ENCODE measurements around the gene TMEM250. TPM values are rescaled to one million over a fixed set of nuclear protein-coding genes. Genes with fewer than 3 reads are reported as not detected.

The TMEM250 gene
- total RNA-seq, 4 donors from 2014 or later: 34.3 to 59.4 (median 43.4) TPM

DNA sequence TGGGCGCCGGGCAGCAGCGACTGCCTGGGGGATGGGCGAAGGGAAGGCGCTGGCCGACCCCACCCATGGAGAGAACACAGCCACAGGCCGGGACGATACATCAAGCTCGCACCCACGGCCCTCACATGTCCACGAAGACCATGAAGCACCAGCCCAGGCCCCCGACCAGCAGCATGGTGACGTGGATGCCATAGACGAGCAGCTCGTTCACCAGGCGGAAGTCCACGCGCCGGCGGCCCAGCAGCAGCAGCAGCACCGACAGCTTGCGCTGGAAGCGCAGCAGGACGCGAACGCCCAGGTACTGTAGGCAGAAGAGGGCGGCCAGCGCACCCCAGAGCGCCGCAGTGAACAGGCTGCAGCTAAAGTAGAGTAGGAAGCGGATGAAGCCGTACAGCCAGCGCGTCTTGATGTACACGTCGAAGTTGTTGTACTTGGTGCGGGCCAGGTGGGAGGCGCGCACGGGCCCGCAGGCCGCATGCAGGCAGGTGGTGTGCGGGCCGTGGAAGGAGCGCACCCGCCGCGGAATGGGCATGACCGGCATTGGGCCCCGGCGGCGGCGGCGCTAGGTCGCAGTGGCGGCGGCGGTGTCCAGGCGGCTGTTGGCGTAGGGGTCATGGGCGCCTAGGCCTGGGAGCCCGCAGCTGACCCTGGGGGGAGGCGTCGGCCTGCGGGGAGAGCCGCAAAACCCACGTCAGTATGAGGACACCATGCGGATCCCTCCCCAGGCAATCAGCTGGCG lies 2.1 kb downstream of the TMEM250 start:
- Histone ChIP-seq H3K4me3 (no peak overlapping the region), H3K36me3 (peaks cover 12 to 30% (median 15%) of the 10 kb centered on the region in 3 donors), H3K27ac (no peak overlapping the region), H3K9me3 (no peaks in the 10 kb centered on the region), H3K27me3 (no peaks in the 10 kb centered on the region), H3K4me1 (peaks cover 23 to 58% (median 31%) of the 10 kb centered on the region in 3 donors)
- TF ChIP-seq POLR2A (IDR thresholded peaks at IDR 0.05): no peak
- TF ChIP-seq, protein P1, sequence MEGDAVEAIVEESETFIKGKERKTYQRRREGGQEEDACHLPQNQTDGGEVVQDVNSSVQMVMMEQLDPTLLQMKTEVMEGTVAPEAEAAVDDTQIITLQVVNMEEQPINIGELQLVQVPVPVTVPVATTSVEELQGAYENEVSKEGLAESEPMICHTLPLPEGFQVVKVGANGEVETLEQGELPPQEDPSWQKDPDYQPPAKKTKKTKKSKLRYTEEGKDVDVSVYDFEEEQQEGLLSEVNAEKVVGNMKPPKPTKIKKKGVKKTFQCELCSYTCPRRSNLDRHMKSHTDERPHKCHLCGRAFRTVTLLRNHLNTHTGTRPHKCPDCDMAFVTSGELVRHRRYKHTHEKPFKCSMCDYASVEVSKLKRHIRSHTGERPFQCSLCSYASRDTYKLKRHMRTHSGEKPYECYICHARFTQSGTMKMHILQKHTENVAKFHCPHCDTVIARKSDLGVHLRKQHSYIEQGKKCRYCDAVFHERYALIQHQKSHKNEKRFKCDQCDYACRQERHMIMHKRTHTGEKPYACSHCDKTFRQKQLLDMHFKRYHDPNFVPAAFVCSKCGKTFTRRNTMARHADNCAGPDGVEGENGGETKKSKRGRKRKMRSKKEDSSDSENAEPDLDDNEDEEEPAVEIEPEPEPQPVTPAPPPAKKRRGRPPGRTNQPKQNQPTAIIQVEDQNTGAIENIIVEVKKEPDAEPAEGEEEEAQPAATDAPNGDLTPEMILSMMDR (IDR thresholded peaks at IDR 0.05): no peak
- DNase-seq: no peak
- intact Hi-C loops (cut with DNase I): no loop called here
- WGBS, 2 donors: 95 to 98% methylated on average over 11 to 28 of the region's 69 CpGs

DNA sequence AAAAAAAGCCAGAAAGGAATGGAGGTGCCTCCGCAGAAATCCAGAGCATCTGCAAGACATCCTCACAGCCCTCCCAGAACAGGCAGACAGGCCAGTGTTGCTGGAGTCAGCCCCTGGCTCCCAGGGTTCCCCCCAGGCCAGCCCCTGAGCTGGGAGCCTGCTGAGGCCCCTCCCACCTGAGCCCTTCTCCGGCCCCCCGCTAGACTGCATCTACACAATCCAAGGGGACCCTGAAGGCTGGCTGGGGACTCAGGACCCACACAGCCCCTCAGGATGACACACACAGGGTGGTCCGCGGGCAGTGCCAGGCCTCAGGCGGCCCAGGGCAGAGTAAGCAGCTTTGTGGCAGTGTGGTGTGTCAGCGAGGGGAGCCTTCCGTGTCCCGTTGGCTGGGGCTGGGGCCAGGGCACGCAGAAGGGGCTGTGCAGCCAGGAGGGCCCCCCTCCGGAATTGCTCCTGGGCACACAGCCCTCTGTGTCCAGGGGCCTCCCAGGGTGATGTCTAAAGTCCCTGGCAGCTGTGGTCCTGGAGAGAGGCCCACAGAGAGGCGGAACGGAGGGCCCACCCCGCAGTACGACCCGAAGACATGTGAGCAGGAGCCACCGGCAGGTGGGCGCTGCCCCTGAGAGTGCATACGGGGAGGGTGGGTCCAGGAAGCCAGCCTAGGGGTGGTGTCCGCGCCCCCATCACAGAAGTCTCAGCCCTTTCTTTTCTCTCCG lies 2.9 kb downstream of the TMEM250 start:
- intact Hi-C loops (cut with DNase I): no loop called here
- H3K36me3 ChIP-seq: peaks cover 12 to 30% (median 15%) of the 10 kb centered on the region in 3 donors
- peaks cover 24 to 65% (median 37%) of the 10 kb centered on the region in 3 donors for H3K4me1 ChIP-seq
- no peak overlapping the region for H3K27ac ChIP-seq
- H3K9me3 ChIP-seq: no peaks in the 10 kb centered on the region
- no peak for DNase-seq
- H3K27me3 ChIP-seq: no peaks in the 10 kb centered on the region
- WGBS, 2 donors: 93% methylated on average over 3 of the region's 22 CpGs; no CpG with 5 or more reads in 1 of the 2 donors
- no peak for TF ChIP-seq POLR2A (IDR thresholded peaks at IDR 0.05)
- TF ChIP-seq, protein P1 (IDR thresholded peaks at IDR 0.05): no peak
- no peak overlapping the region for H3K4me3 ChIP-seq

DNA sequence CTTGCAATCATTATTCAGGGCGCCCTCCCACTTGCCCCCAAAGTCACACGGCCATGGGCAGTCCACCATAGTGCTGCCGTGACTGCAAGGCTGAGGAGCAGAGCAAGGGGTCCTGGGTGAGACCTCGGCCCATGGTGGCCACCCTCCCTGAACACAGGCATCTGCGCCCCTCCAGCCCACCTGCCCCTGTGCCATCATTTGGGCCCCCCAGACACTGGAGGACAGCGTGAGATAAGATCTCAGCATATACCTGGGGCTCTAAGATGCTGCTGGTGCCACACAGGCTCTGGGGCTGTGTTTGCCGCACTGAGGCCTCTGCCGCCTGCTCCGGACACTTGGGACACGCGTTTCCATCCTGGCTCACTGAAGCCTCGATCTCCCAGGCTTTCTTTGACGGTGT lies 3.5 kb downstream of the TMEM250 start:
- 93 to 100% methylated on average over 1 to 7 of the region's 13 CpGs for WGBS, 2 donors
- H3K4me3 ChIP-seq: no peak overlapping the region
- TF ChIP-seq, protein P1 (IDR thresholded peaks at IDR 0.05): no peak
- TF ChIP-seq POLR2A (IDR thresholded peaks at IDR 0.05): no peak
- H3K9me3 ChIP-seq: no peaks in the 10 kb centered on the region
- no peaks in the 10 kb centered on the region for H3K27me3 ChIP-seq
- peaks cover 30 to 65% (median 39%) of the 10 kb centered on the region in 3 donors for H3K4me1 ChIP-seq
- H3K27ac ChIP-seq: no peak overlapping the region
- intact Hi-C loops (cut with DNase I): no loop called here
- H3K36me3 ChIP-seq: peaks cover 12 to 30% (median 15%) of the 10 kb centered on the region in 3 donors
- no peak for DNase-seq

- no peak overlapping the region for H3K27ac ChIP-seq
- intact Hi-C loops (cut with DNase I): no loop called here
- no peak overlapping the region for H3K4me3 ChIP-seq
- peaks cover 12 to 30% (median 15%) of the 10 kb centered on the region in 3 donors for H3K36me3 ChIP-seq
- H3K27me3 ChIP-seq: no peaks in the 10 kb centered on the region
- 87 to 100% methylated on average over 1 to 17 of the region's 18 CpGs for WGBS, 2 donors
- no peak for TF ChIP-seq POLR2A (IDR thresholded peaks at IDR 0.05)
- H3K9me3 ChIP-seq: no peaks in the 10 kb centered on the region
- H3K4me1 ChIP-seq: peaks cover 30 to 65% (median 38%) of the 10 kb centered on the region in 3 donors
- DNase-seq: no peak
Observed at GRCh38 chr9:136114610-136115009, 4.1 kb downstream of the TMEM250 start.

- H3K36me3 ChIP-seq: peaks cover 12 to 30% (median 15%) of the 10 kb centered on the region in 3 donors
- H3K4me3 ChIP-seq: no peak overlapping the region
- TF ChIP-seq POLR2A (IDR thresholded peaks at IDR 0.05): peak in 1 of 4 donors; percentile 12
- TF ChIP-seq, protein P1 (IDR thresholded peaks at IDR 0.05): no peak
- H3K4me1 ChIP-seq: peaks cover 43 to 74% (median 50%) of the 10 kb centered on the region in 3 donors
- no peaks in the 10 kb centered on the region for H3K27me3 ChIP-seq
- H3K27ac ChIP-seq: peak overlapping the region in 1 of 4 donors; percentile 11
- no peaks in the 10 kb centered on the region for H3K9me3 ChIP-seq
- intact Hi-C loops (cut with DNase I): no loop called here
- no peak for DNase-seq
- WGBS, 2 donors: 10 to 43% methylated on average over 2 to 3 of the region's 11 CpGs
Observed at GRCh38 chr9:136112541-136112940, 6.1 kb downstream of the TMEM250 start.
